GM12892 (cell line): ENCODE data around the gene FAHD2B. TPM values are rescaled to one million over a fixed set of nuclear protein-coding genes. Genes with fewer than 3 reads are reported as not detected.
"Not testable (repeated sequence)": the region's sequence is repeated elsewhere in the genome, so short reads cannot be mapped to it uniquely, and the experiment has no call there.

Experiments used
- DNase-seq: peaks from one replicate; pipeline ENCODE4 v3.0.0; 2011; ENCODE audit not compliant: insufficient read length
- FAIRE-seq: peaks from 2 replicates; lab custom pipeline; 2011; peaks lifted over from hg19 to GRCh38; lab: Jason Lieb, UNC
- POLR2A ChIP-seq: IDR thresholded peaks from 2 replicates; pipeline ENCODE4 v1.6.1; 2011; ENCODE audit warnings: low read depth, low read length, control low read depth
- POLR2AphosphoS5 ChIP-seq: IDR thresholded peaks from 2 replicates; pipeline ENCODE4 v1.6.1; 2011; ENCODE audit warnings: low read depth, low read length, control low read depth
- TAF1 ChIP-seq: IDR thresholded peaks from 2 replicates; pipeline ENCODE4 v1.6.1; 2011; ENCODE audit warnings: low read depth, mild to moderate bottlenecking, control low read depth, low read length, borderline replicate concordance
- polyA plus RNA-seq: library from polyadenylated mRNA; unstranded; fragments of >200 nt; gene quantifications from one replicate; pipeline ENCODE4 v1.2.1, GENCODE V29; 2012; ENCODE audit warnings: missing spikeins, inconsistent platforms; ENCODE audit not compliant: missing spikeins

FAHD2B gene
- 28.6 TPM for polyA plus RNA-seq

GRCh38 chr2:97094772-97095611 lies at the start of gene FAHD2B:
TSS of gene FAHD2B (minus strand) at chr2:97094882. CDS start at chr2:97091706, 3,176 bp downstream.
- not testable (repeated sequence) for DNase-seq, FAIRE-seq

GRCh38 chr2:97144016-97144415 lies 49.3 kb upstream of the FAHD2B start:
- not testable (repeated sequence) for FAIRE-seq, DNase-seq

GRCh38 chr2:97129090-97129489 lies 34.4 kb upstream of the FAHD2B start:
- FAIRE-seq, DNase-seq: not testable (repeated sequence)

GRCh38 chr2:97113882-97114255 lies 19.2 kb upstream of the FAHD2B start:
- FAIRE-seq, DNase-seq: not testable (repeated sequence)

GRCh38 chr2:97113050-97113881 lies 18.6 kb upstream of the FAHD2B start, which contains the start of gene ANKRD36:
TSS of gene ANKRD36 (plus strand) at chr2:97113153. CDS start at chr2:97113740, 587 bp downstream.
- peak; percentile 9 for FAIRE-seq
- DNase-seq, result peak; percentile 45
- TF ChIP-seq POLR2A (peak; percentile 64; the same call in 1 of the 2 replicates), POLR2AphosphoS5 (peak; percentile 45; the same call in 1 of the 2 replicates)

GRCh38 chr2:97112320-97113049 lies 17.8 kb upstream of the FAHD2B start:
- not testable (repeated sequence) for DNase-seq
- peak; percentile 73 for FAIRE-seq

GRCh38 chr2:97111246-97111645 lies 16.6 kb upstream of the FAHD2B start:
- FAIRE-seq, result not testable (repeated sequence)

GRCh38 chr2:97106878-97107277 lies 12.2 kb upstream of the FAHD2B start:
- not testable (repeated sequence) for DNase-seq, FAIRE-seq

More at GRCh38 chr2:97111246-97111645, 16.6 kb upstream of the FAHD2B start:
- not testable (repeated sequence) for DNase-seq

- DNase-seq, FAIRE-seq: not testable (repeated sequence)
Measured at GRCh38 chr2:97098786-97099372, 4.2 kb upstream of the FAHD2B start.

GRCh38 chr2:97095661-97096060 lies 979 bp upstream of the FAHD2B start:
- TF ChIP-seq POLR2A (no peak), POLR2AphosphoS5 (no peak), TAF1 (no peak)

GRCh38 chr2:97093983-97094771 lies 505 bp downstream of the FAHD2B start:
- DNase-seq, result not testable (repeated sequence)
- FAIRE-seq, result peak; percentile 89

More at GRCh38 chr2:97095661-97096060, 979 bp upstream of the FAHD2B start:
- no peak for DNase-seq
- FAIRE-seq, result no peak

- FAIRE-seq, DNase-seq: not testable (repeated sequence)
Measured at GRCh38 chr2:97092946-97093345, 1.7 kb downstream of the FAHD2B start.

GRCh38 chr2:97088706-97089105 lies 6.0 kb downstream of the FAHD2B start:
- not testable (repeated sequence) for DNase-seq, FAIRE-seq

GRCh38 chr2:97085093-97085492 lies 9.6 kb downstream of the FAHD2B start:
- not testable (repeated sequence) for DNase-seq, FAIRE-seq

- FAIRE-seq, result not testable (repeated sequence)
Measured at GRCh38 chr2:97083516-97083915, 11.2 kb downstream of the FAHD2B start.

GRCh38 chr2:97082206-97082605 lies 12.5 kb downstream of the FAHD2B start:
- FAIRE-seq, DNase-seq: not testable (repeated sequence)

More at GRCh38 chr2:97083516-97083915, 11.2 kb downstream of the FAHD2B start:
- not testable (repeated sequence) for DNase-seq

GRCh38 chr2:97080855-97081254 lies 13.8 kb downstream of the FAHD2B start:
- not testable (repeated sequence) for FAIRE-seq, DNase-seq
